A549 (cell line): ENCODE measurements around the gene RAVER1. TPM values are rescaled to one million over a fixed set of nuclear protein-coding genes. Genes with fewer than 3 reads are reported as not detected.

ENCODE experiments used
- ATAC-seq, 2 experiments: fragments of 200-7000 bp in 1 of 2; fragments of >200 bp in 1 of 2; cut with Nextera tagmentation in 1 of 2; cut with Tn5 transposase in 1 of 2; 3 replicates each; pipeline versions ENCODE4 v1.8.0 to v1.9.1; 2018 to 2020; ENCODE audit warnings: mild to moderate bottlenecking in 1 of 2, moderate library complexity in 1 of 2
- CTCF ChIA-PET: fragments of 300-600 bp; sonication (Branson Sonifier 250); formaldehyde crosslinking; extraction: SDS; loops from one replicate; lab custom pipeline; 2021; ENCODE audit warnings: antibody characterized with exemption, inconsistent platforms; lab: Yijun Ruan, JAX
- POLR2A ChIA-PET: fragments of 350-600 bp; formaldehyde crosslinking; extraction: SDS; loops from one replicate; lab custom pipeline; 2021; ENCODE audit warnings: antibody characterized with exemption, inconsistent platforms; lab: Yijun Ruan, JAX
- DNase-seq, 2 experiments: peaks; one replicate each; pipeline versions ENCODE4 v3.0.0 to v3.0.0-alpha.2; 2011 to 2016; ENCODE audit warnings: low read depth in 1 of 2, low spot score in 1 of 2
- FAIRE-seq: peaks from 2 replicates; lab custom pipeline; 2011; peaks lifted over from hg19 to GRCh38; lab: Jason Lieb, UNC
- H3K27ac ChIP-seq, 2 experiments: fragments of >200 bp; sonication (Bioruptor Twin); formaldehyde crosslinking; 3 replicates each; pipeline ENCODE4 v1.5.1; 2016 to 2017
- H3K4me1 ChIP-seq: fragments of >200 bp; sonication (Bioruptor Twin); formaldehyde crosslinking; 3 replicates; pipeline ENCODE4 v1.6.1; 2016
- H3K4me2 ChIP-seq: fragments of >200 bp; sonication (Bioruptor Twin); formaldehyde crosslinking; 3 replicates; pipeline ENCODE4 v1.6.1; 2016
- H3K4me3 ChIP-seq: fragments of >200 bp; sonication (Bioruptor Twin); formaldehyde crosslinking; 3 replicates; pipeline ENCODE4 v1.5.1; 2016
- H3K9me3 ChIP-seq: fragments of >200 bp; sonication (Bioruptor Twin); formaldehyde crosslinking; 3 replicates; pipeline ENCODE4 v1.6.1; 2016
- BCL3 ChIP-seq: fragments of >200 bp; sonication (Bioruptor Twin); formaldehyde crosslinking; IDR thresholded peaks from 3 replicates; pipeline ENCODE4 v1.6.1; 2016
- CBX2 ChIP-seq: fragments of 200-600 bp; sonication (generic); IDR thresholded peaks from 2 replicates; pipeline ENCODE4 v1.6.1; 2016; ENCODE audit warnings: low read depth, mild to moderate bottlenecking, borderline replicate concordance
- CBX8 ChIP-seq: fragments of 200-600 bp; sonication (generic); IDR thresholded peaks from 2 replicates; pipeline ENCODE4 v1.6.1; 2016
- CEBPB ChIP-seq, 2 experiments: fragments of >200 bp in 1 of 2; sonication (Bioruptor Twin) in 1 of 2; formaldehyde crosslinking in 1 of 2; IDR thresholded peaks; 2 replicates each; pipeline ENCODE4 v1.6.1; 2012 to 2016
- CHD2 ChIP-seq: fragments of 150-350 bp; IDR thresholded peaks from 2 replicates; pipeline ENCODE4 v1.6.1; 2014; ENCODE audit warnings: low read length; ENCODE audit not compliant: partially characterized antibody
- CHD4 ChIP-seq: fragments of 200-600 bp; sonication (generic); IDR thresholded peaks from 2 replicates; pipeline ENCODE4 v1.6.1; 2016; ENCODE audit warnings: antibody characterized with exemption, mild to moderate bottlenecking, borderline replicate concordance
- EHF ChIP-seq: fragments of 250-450 bp; sonication (Bioruptor Pico); IDR thresholded peaks from 2 replicates; pipeline ENCODE4 v1.5.0; 2020; ENCODE audit warnings: mild to moderate bottlenecking
- EHMT2 ChIP-seq: fragments of 200-600 bp; sonication (generic); IDR thresholded peaks from 2 replicates; pipeline ENCODE4 v1.6.1; 2016; ENCODE audit warnings: antibody characterized with exemption, low read depth, mild to moderate bottlenecking, moderate library complexity
- ESRRA ChIP-seq: fragments of 150-350 bp; IDR thresholded peaks from 2 replicates; pipeline ENCODE4 v1.6.1; 2014; ENCODE audit warnings: mild to moderate bottlenecking, low read length, borderline replicate concordance
- FOSL2 ChIP-seq, 2 experiments: fragments of 450-650 bp in 1 of 2; fragments of >200 bp in 1 of 2; sonication (Bioruptor Twin) in 1 of 2; formaldehyde crosslinking; IDR thresholded peaks; 2 replicates each; pipeline versions ENCODE4 v1.5.0 to v1.6.1; 2016 to 2020; ENCODE audit warnings: mild to moderate bottlenecking in 1 of 2, moderate library complexity in 1 of 2
- FOXS1 ChIP-seq: fragments of 250-450 bp; sonication (Bioruptor Pico); IDR thresholded peaks from 2 replicates; pipeline ENCODE4 v1.5.0; 2020; ENCODE audit warnings: mild to moderate bottlenecking, moderate library complexity
- HDAC2 ChIP-seq: fragments of 200-600 bp; sonication (generic); IDR thresholded peaks from 2 replicates; pipeline ENCODE4 v1.6.1; 2016
- HES2 ChIP-seq: fragments of >200 bp; sonication (Bioruptor Twin); formaldehyde crosslinking; IDR thresholded peaks from 2 replicates; pipeline ENCODE4 v1.6.1; 2016
- JUN ChIP-seq, 2 experiments: fragments of >200 bp; sonication (Bioruptor Twin); formaldehyde crosslinking; IDR thresholded peaks; 2 replicates in 1 of 2; 3 replicates in 1 of 2; pipeline ENCODE4 v1.6.1; 2016 to 2017
- JUNB ChIP-seq: fragments of >200 bp; sonication (Bioruptor Twin); formaldehyde crosslinking; IDR thresholded peaks from 2 replicates; pipeline ENCODE4 v1.6.1; 2016
- KDM5A ChIP-seq: fragments of 200-600 bp; sonication (generic); IDR thresholded peaks from 2 replicates; pipeline ENCODE4 v1.6.1; 2016; ENCODE audit warnings: antibody characterized with exemption, mild to moderate bottlenecking
- MAFK ChIP-seq: fragments of 450-650 bp; IDR thresholded peaks from 2 replicates; pipeline ENCODE4 v1.6.1; 2014; ENCODE audit not compliant: partially characterized antibody
- MAZ ChIP-seq: fragments of 150-350 bp; IDR thresholded peaks from 2 replicates; pipeline ENCODE4 v1.6.1; 2014; ENCODE audit warnings: antibody characterized with exemption, low read depth, low read length, borderline replicate concordance
- MYC ChIP-seq: IDR thresholded peaks from 2 replicates; pipeline ENCODE4 v1.6.1; 2012; ENCODE audit warnings: mild to moderate bottlenecking, inconsistent platforms, low read length, improper control_type of control experiment, borderline replicate concordance
- NFE2L2 ChIP-seq: fragments of 150-350 bp; conservative IDR thresholded peaks from 2 replicates; pipeline ENCODE4 v1.6.1; 2014; ENCODE audit warnings: low read length
- NPAS2 ChIP-seq: fragments of 250-450 bp; sonication (Bioruptor Pico); IDR thresholded peaks from 2 replicates; pipeline ENCODE4 v1.8.0; 2022; ENCODE audit warnings: mild to moderate bottlenecking, moderate library complexity, borderline replicate concordance
- NR3C1 ChIP-seq: fragments of >200 bp; sonication (Bioruptor Twin); formaldehyde crosslinking; IDR thresholded peaks from 3 replicates; pipeline ENCODE4 v1.6.1; 2017
- PBX3 ChIP-seq: IDR thresholded peaks from 2 replicates; pipeline ENCODE4 v1.6.1; 2012
- POLR2A ChIP-seq: IDR thresholded peaks from 2 replicates; pipeline ENCODE4 v1.6.1; 2012; ENCODE audit warnings: mild to moderate bottlenecking, low read length
- POLR2AphosphoS2 ChIP-seq: conservative IDR thresholded peaks from 2 replicates; pipeline ENCODE4 v1.6.1; 2012; ENCODE audit warnings: low read length, improper control_type of control experiment, inconsistent platforms
- RARB ChIP-seq: fragments of 250-450 bp; sonication (Bioruptor Pico); IDR thresholded peaks from 2 replicates; pipeline ENCODE4 v1.8.0; 2021; ENCODE audit warnings: mild to moderate bottlenecking, moderate library complexity
- RCOR1 ChIP-seq: fragments of 150-350 bp; IDR thresholded peaks from 2 replicates; pipeline ENCODE4 v1.6.1; 2014; ENCODE audit warnings: antibody characterized with exemption, low read length, low read depth
- RFX5 ChIP-seq: fragments of 450-650 bp; IDR thresholded peaks from 2 replicates; pipeline ENCODE4 v1.7.1; 2014; ENCODE audit warnings: antibody characterized with exemption, mild to moderate bottlenecking, moderate library complexity
- SMC3 ChIP-seq: fragments of >200 bp; sonication (Bioruptor Twin); formaldehyde crosslinking; IDR thresholded peaks from 3 replicates; pipeline ENCODE4 v1.6.1; 2018; ENCODE audit warnings: inconsistent platforms
- SREBF2 ChIP-seq: fragments of 450-650 bp; IDR thresholded peaks from 2 replicates; pipeline ENCODE4 v1.6.1; 2014; ENCODE audit warnings: mild to moderate bottlenecking, moderate library complexity
- TFCP2L1 ChIP-seq: fragments of 250-450 bp; sonication (Bioruptor Pico); IDR thresholded peaks from 2 replicates; pipeline ENCODE4 v1.5.0; 2021; ENCODE audit warnings: mild to moderate bottlenecking
- TP53 ChIP-seq: fragments of 250-450 bp; sonication (Bioruptor Pico); IDR thresholded peaks from 2 replicates; pipeline ENCODE4 v1.5.0; 2021; ENCODE audit warnings: mild to moderate bottlenecking, moderate library complexity
- USF2 ChIP-seq: fragments of 450-650 bp; IDR thresholded peaks from 2 replicates; pipeline ENCODE4 v1.6.1; 2014; ENCODE audit warnings: antibody characterized with exemption
- ZFP36 ChIP-seq: fragments of 450-650 bp; IDR thresholded peaks from 2 replicates; pipeline ENCODE4 v1.6.1; 2014; ENCODE audit warnings: borderline replicate concordance; ENCODE audit not compliant: partially characterized antibody
- ZNF302 ChIP-seq: fragments of 250-450 bp; sonication (Bioruptor Pico); IDR thresholded peaks from 2 replicates; pipeline ENCODE4 v1.9.0; 2021; ENCODE audit warnings: inconsistent platforms, mild to moderate bottlenecking, moderate library complexity
- ZSCAN20 ChIP-seq: fragments of 250-450 bp; sonication (Bioruptor Pico); IDR thresholded peaks from 2 replicates; pipeline ENCODE4 v1.8.0; 2022; ENCODE audit warnings: mild to moderate bottlenecking, moderate library complexity
- WGBS: methylation state at CpG from one replicate; pipeline ENCODE4 v1.1.6; 2017; ENCODE audit errors: missing lambda C conversion rate; 5-methylcytosine and 5-hydroxymethylcytosine counted together
- polyA plus RNA-seq, 4 experiments: library from polyadenylated mRNA; depleted of rRNA in 3 of 4; stranded (reverse); fragments of >200 nt; fragmentation: RNase III in 1 of 4; extraction: RNeasy Plus Mini Kit Qiagen cat#74134 plus additional on column Dnase treatment in 1 of 4; gene quantifications; 2 replicates in 3 of 4; 3 replicates in 1 of 4; pipeline ENCODE4 v1.2.3, GENCODE V29; 2011 to 2017
- TF ChIP-seq, protein P1 (sequence below): IDR thresholded peaks from 2 replicates; pipeline ENCODE4 v1.6.1; 2012; ENCODE audit warnings: low read depth, borderline replicate concordance
- TF ChIP-seq, protein P2 (sequence below): fragments of 150-350 bp; IDR thresholded peaks from 2 replicates; pipeline ENCODE4 v1.6.1; 2014; ENCODE audit warnings: low read depth, mild to moderate bottlenecking, low read length

RAVER1 gene
- polyA plus RNA-seq, 2 of the 4 experiments (the other 2 are of a cell fraction): 1.8 to 22.1 TPM

GRCh38 chr19:10380313-10381102 lies 47.2 kb upstream of the RAVER1 start, which contains the start of gene TYK2:
Gene TYK2, minus strand, starts transcription at chr19:10380572. Its CDS starts 2,166 bp downstream, at chr19:10378406.
- Histone ChIP-seq H3K27ac (peak within 1 kb of the TSS; percentile 92 to 97), H3K4me1 (peaks cover 9% of the 10 kb centered on the region; the same call in 1 of the 3 replicates), H3K4me2 (peak within 1 kb of the TSS; percentile 100), H3K9me3 (no peaks in the 10 kb centered on the region), H3K4me3 (peak within 1 kb of the TSS; percentile 91)
- FAIRE-seq: no peak
- POLR2A ChIA-PET: interaction anchor here (0.6 to 1.8 kb wide), 9 partner anchors 8 to 122 kb away, joined by 3 to 12 read pairs (median 4); partner anchors contain the start of genes ICAM1, ICAM5 and RAVER1
- CTCF ChIA-PET: interaction anchor here (0.9 to 6.1 kb wide), 9 partner anchors 8 to 337 kb away, joined by 3 to 31 read pairs (median 3); partner anchors contain the start of genes DNM2, ICAM1 and ICAM4
- under 1% methylated on average over 45 of the region's 58 CpGs for WGBS
- DNase-seq: peak; percentile 96 to 100
- ATAC-seq: peak; percentile 97 to 99
- no peak for TF ChIP-seq USF2
- TF ChIP-seq ZNF302 (CRISPR knock-in tag): no peak
- no peak for TF ChIP-seq FOXS1 (CRISPR knock-in tag)
- TF ChIP-seq MYC: no peak
- no peak for TF ChIP-seq CHD4
- TF ChIP-seq, protein P1, sequence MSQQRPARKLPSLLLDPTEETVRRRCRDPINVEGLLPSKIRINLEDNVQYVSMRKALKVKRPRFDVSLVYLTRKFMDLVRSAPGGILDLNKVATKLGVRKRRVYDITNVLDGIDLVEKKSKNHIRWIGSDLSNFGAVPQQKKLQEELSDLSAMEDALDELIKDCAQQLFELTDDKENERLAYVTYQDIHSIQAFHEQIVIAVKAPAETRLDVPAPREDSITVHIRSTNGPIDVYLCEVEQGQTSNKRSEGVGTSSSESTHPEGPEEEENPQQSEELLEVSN: peak; percentile 89
- no peak for TF ChIP-seq TFCP2L1
- TF ChIP-seq CBX2: no peak
- TF ChIP-seq RARB: no peak
- peak; percentile 72 for TF ChIP-seq MAFK
- TF ChIP-seq KDM5A: 0 out of 2 replicates have a peak, but pooled peaks have one; percentile 17
- TF ChIP-seq HDAC2: no peak
- no peak for TF ChIP-seq RCOR1
- no peak for TF ChIP-seq EHF (CRISPR knock-in tag)
- no peak for TF ChIP-seq POLR2AphosphoS2
- TF ChIP-seq NR3C1: no peak
- TF ChIP-seq CEBPB (IDR thresholded peaks at IDR 0.05): no peak
- no peak for TF ChIP-seq NPAS2 (CRISPR knock-in tag)
- no peak for TF ChIP-seq ZSCAN20
- TF ChIP-seq, protein P2, sequence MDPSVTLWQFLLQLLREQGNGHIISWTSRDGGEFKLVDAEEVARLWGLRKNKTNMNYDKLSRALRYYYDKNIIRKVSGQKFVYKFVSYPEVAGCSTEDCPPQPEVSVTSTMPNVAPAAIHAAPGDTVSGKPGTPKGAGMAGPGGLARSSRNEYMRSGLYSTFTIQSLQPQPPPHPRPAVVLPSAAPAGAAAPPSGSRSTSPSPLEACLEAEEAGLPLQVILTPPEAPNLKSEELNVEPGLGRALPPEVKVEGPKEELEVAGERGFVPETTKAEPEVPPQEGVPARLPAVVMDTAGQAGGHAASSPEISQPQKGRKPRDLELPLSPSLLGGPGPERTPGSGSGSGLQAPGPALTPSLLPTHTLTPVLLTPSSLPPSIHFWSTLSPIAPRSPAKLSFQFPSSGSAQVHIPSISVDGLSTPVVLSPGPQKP: no peak
- no peak for TF ChIP-seq NFE2L2
- no peak for TF ChIP-seq FOSL2 (IDR thresholded peaks at IDR 0.05)
- no peak for TF ChIP-seq FOSL2 (CRISPR knock-in tag; IDR thresholded peaks at IDR 0.05)
- TF ChIP-seq EHMT2: no peak
- TF ChIP-seq JUN (IDR thresholded peaks at IDR 0.05): peak in 1 of 2 experiments; percentile 61; a peak in 2 of 5 replicates
- no peak for TF ChIP-seq MAZ
- TF ChIP-seq ESRRA: no peak
- peak; percentile 92 for TF ChIP-seq RFX5
- no peak for TF ChIP-seq CBX8
- TF ChIP-seq CHD2: no peak
- TF ChIP-seq POLR2A: peak; percentile 86
- TF ChIP-seq BCL3: peak; percentile 52; the same call in 1 of the 3 replicates
- peak; percentile 66 for TF ChIP-seq PBX3
- no peak for TF ChIP-seq ZFP36
- peak; percentile 19; the same call in 1 of the 2 replicates for TF ChIP-seq SREBF2
- no peak for TF ChIP-seq JUNB
- TF ChIP-seq HES2: no peak
- no peak for TF ChIP-seq TP53 (CRISPR knock-in tag)
- no peak for TF ChIP-seq SMC3
